ENCODE data around the gene GTPBP8. TPM values are rescaled to one million over a fixed set of nuclear protein-coding genes. Genes with fewer than 3 reads are reported as not detected.
"Not testable (repeated sequence)": the region's sequence is repeated elsewhere in the genome, so short reads cannot be mapped to it uniquely, and the experiment has no call there.

Gene GTPBP8
- total RNA-seq, 1 experiment from 2014 or later = 54.8 TPM

GRCh38 chr3:113035387-113035982, 44.7 kb downstream of the GTPBP8 start:
- Histone ChIP-seq H3K27me3 (no peaks in the 10 kb centered on the region), H3K4me3 (no peak overlapping the region), H3K36me3 (no peaks in the 10 kb centered on the region), H3K9me3 (no peaks in the 10 kb centered on the region)
- peak; percentile 19 for DNase-seq

GRCh38 chr3:113038328-113038727, 47.5 kb downstream of the GTPBP8 start:
- DNase-seq = no peak
- Histone ChIP-seq H3K27me3 (no peaks in the 10 kb centered on the region), H3K4me3 (no peak overlapping the region), H3K36me3 (no peaks in the 10 kb centered on the region), H3K9me3 (no peaks in the 10 kb centered on the region)

- Histone ChIP-seq H3K9me3 (no peaks in the 10 kb centered on the region; the same call in 1 of the 2 replicates), H3K4me3 (no peak overlapping the region)
- no peak for DNase-seq
Measured at GRCh38 chr3:113039546-113039945, 48.8 kb downstream of the GTPBP8 start.

GRCh38 chr3:113040231-113040630, 49.4 kb downstream of the GTPBP8 start:
- no peak for DNase-seq
- Histone ChIP-seq H3K36me3 (no peaks in the 10 kb centered on the region), H3K27me3 (no peaks in the 10 kb centered on the region), H3K4me3 (no peak overlapping the region), H3K9me3 (peaks cover under 1% of the 10 kb centered on the region; the same call in 1 of the 2 replicates)

More at GRCh38 chr3:113039546-113039945, 48.8 kb downstream of the GTPBP8 start:
- no peaks in the 10 kb centered on the region for H3K27me3 ChIP-seq
- H3K36me3 ChIP-seq = no peaks in the 10 kb centered on the region

- no peaks in the 10 kb centered on the region for H3K36me3 ChIP-seq
- no peak overlapping the region for H3K4me3 ChIP-seq
- no peak for DNase-seq
- peaks cover 2% of the 10 kb centered on the region; the same call in 1 of the 2 replicates for H3K9me3 ChIP-seq
- no peaks in the 10 kb centered on the region for H3K27me3 ChIP-seq
Measured at GRCh38 chr3:113043686-113044085, 52.9 kb downstream of the GTPBP8 start.

- H3K4me3 ChIP-seq, DNase-seq, H3K27me3 ChIP-seq, H3K36me3 ChIP-seq, H3K9me3 ChIP-seq: not testable (repeated sequence)
Measured at GRCh38 chr3:113046186-113046965, 55.6 kb downstream of the GTPBP8 start.

GRCh38 chr3:113051302-113051711, 60.5 kb downstream of the GTPBP8 start:
- no peaks in the 10 kb centered on the region for H3K27me3 ChIP-seq
- DNase-seq = peak; percentile 72
- no peaks in the 10 kb centered on the region for H3K36me3 ChIP-seq
- H3K4me3 ChIP-seq = no peak overlapping the region
- H3K9me3 ChIP-seq = no peaks in the 10 kb centered on the region; the same call in 1 of the 2 replicates

Other genes with a start within 250 kb of the GTPBP8 start
- gene CD200R1L, start 144.1 kb upstream of the GTPBP8 start, total RNA-seq (2014; rRNA removed; shearing (Covaris generic); ENCODE audit: low replicate concordance) = not detected in 2 replicates
- gene CD200R1, start 15.9 kb upstream of the GTPBP8 start, total RNA-seq (2014; rRNA removed; shearing (Covaris generic); ENCODE audit: low replicate concordance) = 0.36 and 0.67 TPM in 2 replicates
- gene BOC, start 220.6 kb downstream of the GTPBP8 start, total RNA-seq (2014; rRNA removed; shearing (Covaris generic); ENCODE audit: low replicate concordance) = 1.4 and 3.9 TPM in 2 replicates

All from MG63 (cell line).